ENCODE data around the gene TNRC6B. TPM values are rescaled to one million over a fixed set of nuclear protein-coding genes. Genes with fewer than 3 reads are reported as not detected.

TNRC6B gene
- total RNA-seq, 2 experiments from 2014 or later: 40.0 to 72.5 TPM

DNA sequence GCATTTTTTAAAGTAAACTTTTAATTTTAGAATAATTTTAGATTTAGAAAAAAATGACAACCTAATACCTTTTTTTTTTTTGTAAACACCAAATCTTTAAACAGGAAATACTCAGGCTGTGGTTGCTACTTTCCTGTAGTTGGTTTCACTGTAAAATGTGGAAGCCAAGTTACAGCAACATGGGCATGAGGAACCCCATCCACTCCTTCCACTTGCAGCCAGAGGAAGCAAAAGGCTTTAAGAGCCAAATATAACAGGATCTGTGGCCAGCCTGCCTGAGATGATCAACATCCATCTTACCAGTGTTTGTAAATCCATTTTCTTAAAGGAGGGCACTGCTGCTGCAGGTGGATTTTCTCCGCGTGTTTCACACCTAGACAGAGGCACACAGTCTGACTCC is 66.2 kb downstream of the TNRC6B start:
- Mint-ChIP-seq H3K4me1 (peaks cover 69% of the 10 kb centered on the region), H3K27me3 (no peaks in the 10 kb centered on the region), H3K36me3 (peaks cover 21% of the 10 kb centered on the region), H3K27ac (peak overlapping the region; percentile 62), H3K9me3 (ENCODE audit: low read depth) (no peaks in the 10 kb centered on the region), H3K4me3 (peak overlapping the region; percentile 13)
- DNase-seq (peak; percentile 46), ATAC-seq (no peak)
- CTCF ChIA-PET: interaction anchor here (1.3 kb wide), 1 partner anchor 103 kb away, joined by 4 read pairs; the partner anchor contains the start of gene ADSL

DNA sequence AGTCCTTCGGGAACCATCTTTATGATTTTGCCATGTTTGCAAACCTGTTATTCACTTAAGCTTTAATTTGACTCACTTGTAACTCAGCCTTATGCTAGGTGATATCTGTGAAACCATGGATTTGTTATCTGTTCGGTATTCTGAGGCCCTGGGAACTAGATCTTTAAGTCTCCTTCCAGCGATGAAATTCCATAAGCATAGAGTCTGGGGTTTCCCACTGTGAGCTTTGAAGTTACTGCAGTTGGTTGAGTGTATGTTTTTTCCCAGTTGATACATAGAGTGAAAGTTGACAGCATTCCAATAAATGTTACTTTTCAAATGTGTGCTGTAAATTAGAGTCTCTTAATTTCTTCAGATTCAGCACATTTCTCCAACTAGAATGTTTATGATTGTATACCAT is 66.9 kb downstream of the TNRC6B start:
- DNase-seq (no peak), ATAC-seq (no peak)
- Mint-ChIP-seq H3K27me3 (no peaks in the 10 kb centered on the region), H3K36me3 (peaks cover 23% of the 10 kb centered on the region), H3K4me1 (peaks cover 69% of the 10 kb centered on the region), H3K9me3 (ENCODE audit: low read depth) (no peaks in the 10 kb centered on the region), H3K4me3 (no peak overlapping the region), H3K27ac (no peak overlapping the region)
- CTCF ChIA-PET: no interaction called here

DNA sequence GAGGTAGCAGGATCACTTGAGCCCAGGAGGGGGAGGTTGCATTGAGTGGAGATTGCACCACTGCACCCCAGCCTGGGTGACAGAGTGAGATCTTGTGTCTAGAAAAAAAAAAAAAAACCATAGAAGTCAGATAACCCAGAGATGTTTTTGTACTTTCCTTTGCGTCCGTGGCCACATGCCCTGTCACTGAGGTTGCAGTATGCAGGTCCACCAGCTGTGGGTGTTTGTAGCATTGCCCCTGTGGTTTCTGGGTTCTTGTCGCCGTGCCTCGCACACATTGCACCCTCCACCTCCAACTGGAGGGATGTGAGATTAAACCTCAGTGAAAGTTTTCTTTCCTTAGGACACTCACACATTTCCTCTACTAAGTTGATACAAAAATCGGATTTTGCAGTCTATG is 70.3 kb downstream of the TNRC6B start:
- peak; percentile 87 for DNase-seq
- no peaks in the 10 kb centered on the region for H3K9me3 Mint-ChIP-seq (ENCODE audit: low read depth)
- CTCF ChIA-PET: no interaction called here
- H3K36me3 Mint-ChIP-seq: peaks cover 34% of the 10 kb centered on the region
- no peak overlapping the region for H3K4me3 Mint-ChIP-seq
- peak overlapping the region; percentile 75 for H3K27ac Mint-ChIP-seq
- H3K27me3 Mint-ChIP-seq: no peaks in the 10 kb centered on the region
- ATAC-seq: peak; percentile 88
- peaks cover 61% of the 10 kb centered on the region for H3K4me1 Mint-ChIP-seq

DNA sequence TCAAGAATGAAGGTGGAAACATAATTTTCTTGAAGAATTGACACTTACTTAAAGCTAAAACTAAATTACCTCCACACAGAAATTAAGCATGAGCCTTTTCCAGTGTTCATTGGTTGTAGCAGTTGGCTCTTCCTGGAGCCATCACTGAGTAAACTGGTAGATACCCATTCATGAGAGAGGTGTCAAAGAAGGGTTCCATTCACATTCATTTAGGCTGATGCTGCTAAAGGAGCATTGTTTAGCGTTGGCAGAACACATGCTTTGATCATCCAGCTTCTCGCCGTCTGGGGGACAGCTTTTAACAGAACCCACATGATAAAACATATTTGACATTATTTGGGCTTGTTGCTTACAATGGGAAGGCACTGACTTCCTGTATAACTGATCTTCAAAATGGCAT is 71.6 kb downstream of the TNRC6B start:
- Mint-ChIP-seq H3K4me3 (no peak overlapping the region), H3K27me3 (no peaks in the 10 kb centered on the region), H3K9me3 (ENCODE audit: low read depth) (no peaks in the 10 kb centered on the region), H3K36me3 (peaks cover 37% of the 10 kb centered on the region), H3K27ac (no peak overlapping the region), H3K4me1 (peaks cover 53% of the 10 kb centered on the region)
- DNase-seq (no peak), ATAC-seq (no peak)
- CTCF ChIA-PET: interaction anchor here (1.6 kb wide), 1 partner anchor 224 kb away, joined by 3 read pairs; no protein-coding TSS in a partner anchor

DNA sequence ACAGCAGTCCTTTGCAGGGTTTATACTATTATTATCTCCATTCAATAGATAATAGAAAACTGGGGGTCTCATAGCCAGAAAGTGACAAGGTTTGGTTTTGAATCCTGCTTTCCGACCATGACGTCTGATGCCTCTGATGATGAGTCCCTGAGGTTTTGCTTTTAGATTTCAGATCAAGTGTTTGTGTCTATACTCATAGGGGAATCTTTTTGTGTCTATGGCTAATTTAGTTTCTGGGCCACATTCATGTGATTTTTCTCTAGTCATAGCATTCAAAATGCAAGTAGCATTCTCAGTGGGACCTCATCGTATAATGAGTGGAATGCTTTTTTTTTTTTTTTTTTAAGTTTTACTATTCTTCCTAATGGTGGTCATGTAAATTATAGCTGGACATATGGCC is 72.9 kb downstream of the TNRC6B start:
- Mint-ChIP-seq H3K4me1 (peaks cover 47% of the 10 kb centered on the region), H3K27me3 (no peaks in the 10 kb centered on the region), H3K27ac (no peak overlapping the region), H3K9me3 (ENCODE audit: low read depth) (no peaks in the 10 kb centered on the region), H3K4me3 (no peak overlapping the region), H3K36me3 (peaks cover 38% of the 10 kb centered on the region)
- no peak for DNase-seq
- ATAC-seq: peak; percentile 25
- CTCF ChIA-PET: interaction anchor here (0.7 to 1.3 kb wide), 2 partner anchors 32 to 43 kb away, joined by 3 read pairs; no protein-coding TSS in a partner anchor

DNA sequence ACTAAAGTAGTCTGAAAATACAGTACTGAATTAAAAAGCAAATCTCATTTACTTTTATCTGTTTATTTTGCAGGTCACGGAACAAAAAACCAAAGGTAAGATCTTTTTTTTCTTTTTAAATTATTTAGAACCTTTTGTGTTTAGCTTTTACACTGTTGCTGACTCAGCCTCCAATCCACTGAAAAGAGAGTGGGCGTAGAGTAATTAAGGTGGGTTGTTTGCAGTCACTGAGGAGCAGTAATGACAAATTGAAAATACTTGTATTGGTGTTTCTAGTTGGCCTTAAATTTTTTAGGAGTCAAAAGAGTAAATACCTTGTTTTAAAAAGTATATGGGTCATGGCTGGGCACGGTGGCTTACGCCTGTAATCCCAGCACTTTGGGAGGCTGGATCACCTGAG is 73.4 kb downstream of the TNRC6B start:
- Mint-ChIP-seq H3K27me3 (no peaks in the 10 kb centered on the region), H3K4me3 (no peak overlapping the region), H3K4me1 (peaks cover 48% of the 10 kb centered on the region), H3K9me3 (ENCODE audit: low read depth) (no peaks in the 10 kb centered on the region), H3K36me3 (peaks cover 38% of the 10 kb centered on the region), H3K27ac (no peak overlapping the region)
- no peak for DNase-seq
- CTCF ChIA-PET: interaction anchor here (0.7 to 1.3 kb wide), 2 partner anchors 32 to 42 kb away, joined by 3 read pairs; no protein-coding TSS in a partner anchor
- ATAC-seq: no peak

DNA sequence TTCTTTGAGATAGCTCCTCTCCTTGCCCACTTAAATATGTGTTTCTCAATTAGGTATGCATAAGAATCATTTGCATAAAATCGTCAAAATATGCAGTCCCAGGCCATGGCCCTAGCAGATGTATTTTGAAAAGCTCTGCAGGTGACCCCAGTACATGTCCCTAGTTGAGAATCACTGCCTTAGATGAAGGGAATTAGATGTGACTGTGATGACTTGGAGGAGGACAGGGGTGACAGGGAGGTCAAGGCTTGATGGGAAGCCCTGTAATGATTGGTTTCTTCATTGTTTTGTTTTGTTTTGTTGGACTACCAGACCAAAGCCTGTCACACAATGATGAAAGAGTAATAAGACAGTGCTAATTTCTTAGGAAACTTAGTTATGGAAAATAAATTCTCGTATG is 74.4 kb downstream of the TNRC6B start:
- Mint-ChIP-seq H3K27me3 (no peaks in the 10 kb centered on the region), H3K27ac (no peak overlapping the region), H3K4me1 (peaks cover 47% of the 10 kb centered on the region), H3K4me3 (no peak overlapping the region), H3K9me3 (ENCODE audit: low read depth) (no peaks in the 10 kb centered on the region), H3K36me3 (peaks cover 33% of the 10 kb centered on the region)
- DNase-seq: no peak
- no peak for ATAC-seq
- CTCF ChIA-PET: interaction anchor here (0.6 kb wide), 1 partner anchor 87 kb away, joined by 3 read pairs; no protein-coding TSS in a partner anchor

DNA sequence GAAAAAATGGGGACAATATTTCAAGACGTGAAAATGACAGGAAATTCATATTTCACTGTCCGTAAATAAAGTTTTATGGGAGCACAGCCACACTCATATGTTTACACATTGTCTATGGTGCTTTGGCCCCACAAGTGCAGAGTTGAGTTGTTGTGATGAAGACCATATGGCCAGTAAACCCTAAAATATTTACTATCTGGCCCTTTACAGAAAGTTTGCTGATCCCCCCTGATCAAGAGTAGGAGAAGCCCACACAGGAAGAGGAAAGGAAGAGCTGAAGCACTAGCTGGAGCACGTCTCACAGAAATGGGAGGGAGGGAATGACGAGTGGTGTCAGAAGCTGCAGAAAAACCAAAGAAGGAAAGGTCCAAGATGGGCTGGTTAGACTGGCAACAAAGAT is 78.8 kb downstream of the TNRC6B start:
- H3K27me3 Mint-ChIP-seq: no peaks in the 10 kb centered on the region
- peaks cover 28% of the 10 kb centered on the region for H3K4me1 Mint-ChIP-seq
- H3K27ac Mint-ChIP-seq: no peak overlapping the region
- peaks cover 34% of the 10 kb centered on the region for H3K36me3 Mint-ChIP-seq
- no peak for DNase-seq
- CTCF ChIA-PET: no interaction called here
- H3K4me3 Mint-ChIP-seq: no peak overlapping the region
- ATAC-seq: no peak
- no peaks in the 10 kb centered on the region for H3K9me3 Mint-ChIP-seq (ENCODE audit: low read depth)

DNA sequence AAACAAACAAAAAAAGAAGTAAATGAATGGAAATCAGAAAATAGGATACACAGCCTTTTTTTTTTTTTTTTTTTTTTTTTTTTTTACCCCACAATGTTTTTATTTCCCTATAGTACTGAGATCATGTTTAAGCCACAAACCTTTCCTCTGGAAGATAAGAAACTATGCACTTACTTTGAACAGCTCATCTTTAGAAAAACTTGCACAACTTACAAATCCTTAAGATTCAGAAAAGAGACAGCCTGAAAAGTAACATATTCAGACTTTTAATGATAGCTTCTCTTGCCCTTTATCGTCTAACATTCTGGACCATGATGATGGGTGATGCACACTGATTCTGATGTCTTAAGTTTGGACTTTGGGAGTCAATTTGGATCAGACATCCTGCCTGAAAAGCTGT is 80.3 kb downstream of the TNRC6B start:
- DNase-seq (no peak), ATAC-seq (no peak)
- CTCF ChIA-PET: interaction anchor here (0.9 to 1.7 kb wide), 2 partner anchors 15 to 90 kb away, joined by 3 to 5 read pairs; no protein-coding TSS in a partner anchor
- H3K9me3 Mint-ChIP-seq (ENCODE audit: low read depth): no peaks in the 10 kb centered on the region
- H3K27me3 Mint-ChIP-seq: no peaks in the 10 kb centered on the region
- H3K4me1 Mint-ChIP-seq: peaks cover 31% of the 10 kb centered on the region
- peaks cover 33% of the 10 kb centered on the region for H3K36me3 Mint-ChIP-seq
- H3K4me3 Mint-ChIP-seq: no peak overlapping the region
- peak overlapping the region; percentile 35 for H3K27ac Mint-ChIP-seq

DNA sequence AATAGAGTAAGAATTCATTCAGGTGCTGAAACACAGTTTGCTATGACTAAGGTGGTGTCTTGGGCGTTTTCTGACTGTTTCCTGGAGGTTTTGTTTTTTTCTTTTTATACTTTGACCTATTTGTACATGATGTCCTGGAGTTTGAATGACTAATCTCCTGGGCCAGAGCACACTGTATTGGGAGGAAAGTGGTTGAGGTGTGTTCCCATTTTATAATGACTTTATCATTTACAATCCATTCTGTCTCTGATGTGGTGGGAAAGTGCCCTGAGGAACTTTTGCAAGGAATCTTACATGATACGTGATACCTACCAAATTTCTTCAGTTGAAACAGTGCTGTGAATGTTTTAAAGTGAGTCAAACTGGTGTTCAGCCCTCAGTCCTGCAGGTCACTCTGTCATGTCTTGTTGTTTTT is 80.8 kb downstream of the TNRC6B start:
- peak overlapping the region; percentile 35 for H3K27ac Mint-ChIP-seq
- ATAC-seq (peak; percentile 36), DNase-seq (no peak)
- H3K27me3 Mint-ChIP-seq: no peaks in the 10 kb centered on the region
- H3K4me1 Mint-ChIP-seq: peaks cover 35% of the 10 kb centered on the region
- peaks cover 36% of the 10 kb centered on the region for H3K36me3 Mint-ChIP-seq
- CTCF ChIA-PET: interaction anchor here (1.7 kb wide), 1 partner anchor 89 kb away, joined by 5 read pairs; no protein-coding TSS in a partner anchor
- no peaks in the 10 kb centered on the region for H3K9me3 Mint-ChIP-seq (ENCODE audit: low read depth)
- no peak overlapping the region for H3K4me3 Mint-ChIP-seq

DNA sequence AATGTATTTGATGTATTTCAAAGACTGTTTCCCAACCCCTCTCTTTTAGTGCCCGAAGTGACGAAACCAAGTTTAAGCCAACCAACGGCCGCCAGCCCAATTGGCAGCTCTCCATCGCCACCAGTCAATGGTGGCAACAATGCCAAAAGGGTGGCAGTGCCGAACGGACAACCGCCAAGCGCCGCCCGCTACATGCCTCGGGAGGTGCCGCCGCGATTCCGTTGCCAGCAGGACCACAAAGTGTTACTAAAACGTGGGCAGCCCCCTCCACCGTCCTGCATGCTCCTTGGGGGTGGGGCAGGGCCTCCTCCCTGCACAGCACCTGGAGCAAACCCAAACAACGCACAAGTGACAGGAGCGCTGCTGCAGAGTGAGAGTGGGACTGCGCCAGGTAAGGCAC is 84.1 kb downstream of the TNRC6B start:
- Mint-ChIP-seq H3K27ac (no peak overlapping the region), H3K9me3 (ENCODE audit: low read depth) (no peaks in the 10 kb centered on the region), H3K4me1 (peaks cover 54% of the 10 kb centered on the region), H3K27me3 (no peaks in the 10 kb centered on the region), H3K36me3 (peaks cover 56% of the 10 kb centered on the region), H3K4me3 (no peak overlapping the region)
- DNase-seq: no peak
- ATAC-seq: no peak
- CTCF ChIA-PET: no interaction called here

DNA sequence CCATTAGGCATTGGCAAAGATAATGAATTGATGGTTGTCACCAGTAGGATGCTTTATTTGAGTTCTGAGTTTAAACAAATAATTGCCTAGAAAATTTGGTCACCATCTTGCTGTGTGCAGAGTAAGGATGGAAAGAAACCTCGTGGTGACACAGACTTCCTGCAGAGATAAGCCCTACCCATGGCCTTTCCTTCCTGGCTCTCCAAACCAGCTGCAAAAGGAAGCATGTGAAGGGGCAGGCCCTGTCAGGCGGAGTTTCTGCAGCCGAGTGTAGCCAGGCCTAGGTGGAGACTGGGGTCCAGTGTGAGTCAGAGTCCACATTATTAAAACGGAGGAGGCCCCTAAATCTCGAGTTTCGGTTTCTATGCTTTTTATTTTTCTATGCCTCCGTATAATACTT is 85.5 kb downstream of the TNRC6B start:
- no peak overlapping the region for H3K27ac Mint-ChIP-seq
- no peak overlapping the region for H3K4me3 Mint-ChIP-seq
- CTCF ChIA-PET: interaction anchor here (1.1 kb wide), 1 partner anchor 11 kb away, joined by 3 read pairs; no protein-coding TSS in a partner anchor
- no peaks in the 10 kb centered on the region for H3K27me3 Mint-ChIP-seq
- peaks cover 62% of the 10 kb centered on the region for H3K36me3 Mint-ChIP-seq
- DNase-seq (no peak), ATAC-seq (peak; percentile 53)
- H3K4me1 Mint-ChIP-seq: peaks cover 45% of the 10 kb centered on the region
- no peaks in the 10 kb centered on the region for H3K9me3 Mint-ChIP-seq (ENCODE audit: low read depth)

DNA sequence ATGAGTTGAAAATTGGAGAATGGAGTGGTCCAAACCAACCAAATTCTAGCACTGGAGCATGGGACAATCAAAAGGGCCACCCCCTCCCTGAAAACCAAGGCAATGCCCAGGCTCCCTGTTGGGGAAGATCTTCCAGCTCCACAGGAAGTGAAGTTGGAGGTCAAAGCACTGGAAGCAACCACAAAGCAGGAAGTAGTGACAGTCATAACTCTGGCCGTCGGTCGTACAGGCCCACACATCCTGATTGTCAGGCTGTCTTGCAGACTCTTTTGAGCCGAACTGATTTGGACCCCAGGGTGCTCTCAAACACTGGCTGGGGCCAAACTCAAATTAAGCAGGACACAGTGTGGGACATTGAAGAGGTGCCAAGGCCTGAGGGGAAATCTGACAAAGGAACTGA is 88.1 kb downstream of the TNRC6B start:
- Mint-ChIP-seq H3K9me3 (ENCODE audit: low read depth) (no peaks in the 10 kb centered on the region), H3K4me3 (no peak overlapping the region), H3K27ac (no peak overlapping the region), H3K4me1 (peaks cover 37% of the 10 kb centered on the region), H3K36me3 (peaks cover 60% of the 10 kb centered on the region), H3K27me3 (no peaks in the 10 kb centered on the region)
- CTCF ChIA-PET: no interaction called here
- DNase-seq (no peak), ATAC-seq (peak; percentile 49)

DNA sequence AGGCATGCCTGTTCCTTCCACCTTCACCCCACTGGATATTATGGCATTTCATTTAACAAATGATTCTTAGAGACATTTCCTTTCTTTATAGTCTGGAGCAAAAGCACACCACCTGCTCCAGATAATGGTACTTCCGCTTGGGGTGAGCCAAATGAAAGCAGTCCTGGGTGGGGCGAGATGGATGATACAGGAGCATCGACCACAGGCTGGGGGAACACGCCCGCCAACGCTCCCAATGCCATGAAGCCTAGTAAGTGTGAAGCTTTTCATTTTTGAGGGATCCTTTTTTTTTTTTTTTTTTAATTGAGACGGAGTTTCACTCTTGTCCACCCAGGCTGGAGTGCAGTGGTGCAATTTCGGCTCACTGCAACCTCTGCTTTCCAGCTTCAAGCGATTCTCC is 92.3 kb downstream of the TNRC6B start:
- CTCF ChIA-PET: no interaction called here
- Mint-ChIP-seq H3K27me3 (no peaks in the 10 kb centered on the region), H3K36me3 (peaks cover 44% of the 10 kb centered on the region), H3K4me1 (peaks cover 15% of the 10 kb centered on the region), H3K27ac (no peak overlapping the region), H3K9me3 (ENCODE audit: low read depth) (no peaks in the 10 kb centered on the region), H3K4me3 (no peak overlapping the region)
- ATAC-seq (no peak), DNase-seq (no peak)

Measured in activated CD8-positive, alpha-beta memory T cell treated with anti-CD3 and anti-CD28 coated beads, Interleukin-2, amount 10 ng/mL, durations not matched to agents 7 days and 5 days (primary cell).